ENCODE measurements around the gene HNRNPA3. TPM values are rescaled to one million over a fixed set of nuclear protein-coding genes. Genes with fewer than 3 reads are reported as not detected.

Gene HNRNPA3
- total and polyA plus RNA-seq, 2 of the 13 experiments (the other 11 are each of a cell fraction or from before 2014, with no cell fraction given): 73.3 to 97.7 TPM

- peak; percentile 48 for TF ChIP-seq CTCF (CRISPR knock-in tag; IDR thresholded peaks at IDR 0.05)
- TF ChIP-seq TEAD2 (CRISPR knock-in tag; IDR thresholded peaks at IDR 0.05): no peak
- peak; percentile 60; the same call in 1 of the 2 replicates for TF ChIP-seq MED13 (CRISPR knock-in tag; IDR thresholded peaks at IDR 0.05)
- TF ChIP-seq ZNF724P (CRISPR knock-in tag; IDR thresholded peaks at IDR 0.05; ENCODE audit: borderline replicate concordance): peak; percentile 89; the same call in 1 of the 2 replicates
- TF ChIP-seq ZNF335 (CRISPR knock-in tag; IDR thresholded peaks at IDR 0.05): peak; percentile 72; the same call in 1 of the 2 replicates
- peak; percentile 80; the same call in 1 of the 2 replicates for TF ChIP-seq CREBL2 (CRISPR knock-in tag; IDR thresholded peaks at IDR 0.05; ENCODE audit: borderline replicate concordance)
- TF ChIP-seq NFYB (CRISPR knock-in tag; IDR thresholded peaks at IDR 0.05): peak; percentile 89
- 0 out of 2 replicates have a peak, but pooled peaks have one; percentile 87 for TF ChIP-seq GLI4 (CRISPR knock-in tag; IDR thresholded peaks at IDR 0.05; ENCODE audit: borderline replicate concordance)
- TF ChIP-seq ATAD3A (CRISPR knock-in tag; IDR thresholded peaks at IDR 0.05): no peak
- no peak; the same call in 1 of the 2 replicates for TF ChIP-seq ZNF678 (CRISPR knock-in tag; IDR thresholded peaks at IDR 0.05)
- TF ChIP-seq FOXA1 (IDR thresholded peaks at IDR 0.05): no peak
- TF ChIP-seq FOXA1 (CRISPR knock-in tag; IDR thresholded peaks at IDR 0.05): peak; percentile 7; the same call in 1 of the 2 replicates
- peak; percentile 84; the same call in 1 of the 2 replicates for TF ChIP-seq ZBTB42 (CRISPR knock-in tag; IDR thresholded peaks at IDR 0.05)
- TF ChIP-seq KAT2B (IDR thresholded peaks at IDR 0.05; ENCODE audit: borderline replicate concordance, low read depth, low read length): no peak
- TF ChIP-seq ZFX (CRISPR knock-in tag; IDR thresholded peaks at IDR 0.05; ENCODE audit: low read depth): peak; percentile 96
- peak; percentile 84 for TF ChIP-seq GATAD1 (CRISPR knock-in tag; IDR thresholded peaks at IDR 0.05)
- TF ChIP-seq ZNF331 (CRISPR knock-in tag; IDR thresholded peaks at IDR 0.05): peak; percentile 78
- peak; percentile 100 for TF ChIP-seq ZC3H4 (CRISPR knock-in tag; IDR thresholded peaks at IDR 0.05; ENCODE audit: borderline replicate concordance)
- peak; percentile 55 for TF ChIP-seq ZNF564 (CRISPR knock-in tag; IDR thresholded peaks at IDR 0.05)
- peak; percentile 70; the same call in 1 of the 2 replicates for TF ChIP-seq KLF6 (CRISPR knock-in tag; IDR thresholded peaks at IDR 0.05)
- TF ChIP-seq ZNF577 (CRISPR knock-in tag; IDR thresholded peaks at IDR 0.05; ENCODE audit: borderline replicate concordance, low read depth): no peak
- TF ChIP-seq ZNF891 (CRISPR knock-in tag; IDR thresholded peaks at IDR 0.05): peak; percentile 23; the same call in 1 of the 2 replicates
- peak; percentile 60; the same call in 1 of the 2 replicates for TF ChIP-seq ZNF503 (CRISPR knock-in tag; IDR thresholded peaks at IDR 0.05)
- no peak for TF ChIP-seq RARA (CRISPR knock-in tag; IDR thresholded peaks at IDR 0.05)
- no peak for TF ChIP-seq HNRNPUL1 (IDR thresholded peaks at IDR 0.05; ENCODE audit: low read depth, low read length)
- no peak; the same call in 1 of the 2 replicates for TF ChIP-seq EEA1 (CRISPR knock-in tag; IDR thresholded peaks at IDR 0.05; ENCODE audit: borderline replicate concordance)
- no peak; the same call in 1 of the 2 replicates for TF ChIP-seq HDAC6 (IDR thresholded peaks at IDR 0.05; ENCODE audit: low read depth, low read length)
- no peak; the same call in 1 of the 2 replicates for TF ChIP-seq ZNF652 (CRISPR knock-in tag; IDR thresholded peaks at IDR 0.05; ENCODE audit: borderline replicate concordance, low read depth)
- no peak for TF ChIP-seq NCOR1 (IDR thresholded peaks at IDR 0.05; ENCODE audit: borderline replicate concordance, low read length)
These were observed at the start of gene HNRNPA3 (continued) for GRCh38 chr2:177212106-177212890.

Measured in HepG2 (cell line).